ENCODE data around the gene C4orf54.

GRCh38 chr4:99670409-99671073 is 12.9 kb upstream of the C4orf54 start:
- no peak for TF ChIP-seq EED (IDR thresholded peaks at IDR 0.05; ENCODE audit: low read depth)
- no peak for TF ChIP-seq GABPA (IDR thresholded peaks at IDR 0.05; ENCODE audit: low read depth)
- TF ChIP-seq EZH2 (IDR thresholded peaks at IDR 0.05; ENCODE audit: borderline replicate concordance, control insufficient read depth, low read depth, low read length): no peak
- no peak for TF ChIP-seq CTCF (IDR thresholded peaks at IDR 0.05 in 2 of 3, conservative IDR thresholded peaks at IDR 0.05 in 1 of 3; ENCODE audit: control insufficient read depth in 2 of 3, extremely low read depth in 1 of 3, insufficient read depth in 1 of 3, low read depth in 3 of 3, low read length in 3 of 3)
- TF ChIP-seq PRDM15 (CRISPR knock-in tag; IDR thresholded peaks at IDR 0.05): no peak
- TF ChIP-seq BRCA1 (IDR thresholded peaks at IDR 0.05; ENCODE audit: low read depth, low read length): no peak
- no peak for TF ChIP-seq CREB1 (IDR thresholded peaks at IDR 0.05; ENCODE audit: low read depth)
- TF ChIP-seq BACH1 (IDR thresholded peaks at IDR 0.05; ENCODE audit: borderline replicate concordance): no peak
